Measurements from ENCODE around the gene CDHR3.

Gene CDHR3

DNA sequence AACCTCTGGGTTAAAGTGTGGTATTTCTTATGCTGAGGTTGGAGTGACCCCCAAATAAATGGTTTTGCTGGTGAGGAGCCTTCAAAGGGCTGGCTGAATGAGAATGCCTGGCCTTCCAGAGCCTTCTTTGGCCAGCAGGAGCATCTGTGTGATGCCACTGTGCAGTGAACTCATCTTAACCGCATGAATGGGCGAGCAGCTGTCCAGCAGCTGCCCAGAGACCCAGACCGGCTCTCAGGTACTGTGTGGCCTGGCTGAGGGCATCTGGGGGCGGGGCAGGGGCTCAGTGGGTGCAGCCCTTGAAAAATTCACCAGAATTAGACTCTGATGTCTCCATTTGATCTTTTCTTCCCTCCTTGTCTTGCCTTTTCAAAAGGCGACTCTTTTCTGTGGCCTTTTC is 90.0 kb downstream of the CDHR3 start:
- no peak overlapping the region for H3K27ac ChIP-seq
- TF ChIP-seq, protein P1, sequence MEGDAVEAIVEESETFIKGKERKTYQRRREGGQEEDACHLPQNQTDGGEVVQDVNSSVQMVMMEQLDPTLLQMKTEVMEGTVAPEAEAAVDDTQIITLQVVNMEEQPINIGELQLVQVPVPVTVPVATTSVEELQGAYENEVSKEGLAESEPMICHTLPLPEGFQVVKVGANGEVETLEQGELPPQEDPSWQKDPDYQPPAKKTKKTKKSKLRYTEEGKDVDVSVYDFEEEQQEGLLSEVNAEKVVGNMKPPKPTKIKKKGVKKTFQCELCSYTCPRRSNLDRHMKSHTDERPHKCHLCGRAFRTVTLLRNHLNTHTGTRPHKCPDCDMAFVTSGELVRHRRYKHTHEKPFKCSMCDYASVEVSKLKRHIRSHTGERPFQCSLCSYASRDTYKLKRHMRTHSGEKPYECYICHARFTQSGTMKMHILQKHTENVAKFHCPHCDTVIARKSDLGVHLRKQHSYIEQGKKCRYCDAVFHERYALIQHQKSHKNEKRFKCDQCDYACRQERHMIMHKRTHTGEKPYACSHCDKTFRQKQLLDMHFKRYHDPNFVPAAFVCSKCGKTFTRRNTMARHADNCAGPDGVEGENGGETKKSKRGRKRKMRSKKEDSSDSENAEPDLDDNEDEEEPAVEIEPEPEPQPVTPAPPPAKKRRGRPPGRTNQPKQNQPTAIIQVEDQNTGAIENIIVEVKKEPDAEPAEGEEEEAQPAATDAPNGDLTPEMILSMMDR (conservative IDR thresholded peaks at IDR 0.05): no peak

DNA sequence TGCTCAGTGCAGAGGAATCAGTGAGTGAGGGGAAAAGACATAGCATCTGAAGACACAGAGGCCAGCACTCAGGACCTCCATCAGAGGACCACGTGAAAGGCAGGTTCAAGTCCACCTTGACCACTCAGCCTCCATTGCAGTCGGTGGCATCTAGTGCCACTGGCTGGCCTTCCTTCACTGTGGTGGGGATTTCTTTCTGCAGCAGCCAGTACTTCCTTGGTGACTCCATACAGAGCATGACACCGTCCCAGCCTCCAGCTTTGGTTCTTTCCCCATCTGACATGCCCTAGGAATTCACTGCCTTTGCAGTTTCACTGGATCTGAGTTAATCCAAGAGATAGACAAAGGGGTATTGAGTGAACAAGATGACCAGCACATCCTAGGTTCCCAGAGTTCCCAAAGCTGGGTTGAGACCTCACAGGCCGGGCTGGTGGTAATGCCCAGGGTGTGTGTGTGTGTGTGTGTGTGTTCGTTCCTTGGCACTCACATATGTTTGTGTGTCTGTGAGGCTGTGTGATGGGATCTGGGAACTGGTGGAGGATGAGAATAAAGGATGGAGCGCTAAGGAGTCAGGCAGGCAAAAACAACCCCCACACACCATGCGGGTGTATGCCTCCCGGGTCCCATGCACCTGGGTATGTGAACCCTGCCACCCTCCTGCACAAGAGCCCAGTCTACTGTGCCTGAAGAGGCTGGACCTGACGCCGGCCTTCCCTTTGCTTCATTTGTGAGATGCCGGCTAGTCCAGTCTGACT is 91.3 kb downstream of the CDHR3 start:
- TF ChIP-seq, protein P1 (conservative IDR thresholded peaks at IDR 0.05): no peak
- no peak overlapping the region for H3K27ac ChIP-seq

- no peak overlapping the region for H3K27ac ChIP-seq
- TF ChIP-seq, protein P1 (conservative IDR thresholded peaks at IDR 0.05): no peak
These were observed 92.0 kb downstream of the CDHR3 start for GRCh38 chr7:106054971-106055532.

- H3K27ac ChIP-seq: peak overlapping the region; percentile 94
- TF ChIP-seq, protein P1 (conservative IDR thresholded peaks at IDR 0.05): peak; percentile 95
These were observed 93.6 kb downstream of the CDHR3 start for GRCh38 chr7:106056513-106057203.

- H3K27ac ChIP-seq: peak overlapping the region; percentile 94
- TF ChIP-seq, protein P1 (conservative IDR thresholded peaks at IDR 0.05): no peak; the same call in none of the 2 replicates
These were observed 94.3 kb downstream of the CDHR3 start for GRCh38 chr7:106057204-106057961.

- TF ChIP-seq, protein P1 (conservative IDR thresholded peaks at IDR 0.05): no peak
- H3K27ac ChIP-seq: peak overlapping the region; percentile 94
These were observed 95.2 kb downstream of the CDHR3 start for GRCh38 chr7:106057962-106058927.

Measured in VCaP (cell line).